ENCODE data around the gene ELL2.

ELL2 gene

DNA sequence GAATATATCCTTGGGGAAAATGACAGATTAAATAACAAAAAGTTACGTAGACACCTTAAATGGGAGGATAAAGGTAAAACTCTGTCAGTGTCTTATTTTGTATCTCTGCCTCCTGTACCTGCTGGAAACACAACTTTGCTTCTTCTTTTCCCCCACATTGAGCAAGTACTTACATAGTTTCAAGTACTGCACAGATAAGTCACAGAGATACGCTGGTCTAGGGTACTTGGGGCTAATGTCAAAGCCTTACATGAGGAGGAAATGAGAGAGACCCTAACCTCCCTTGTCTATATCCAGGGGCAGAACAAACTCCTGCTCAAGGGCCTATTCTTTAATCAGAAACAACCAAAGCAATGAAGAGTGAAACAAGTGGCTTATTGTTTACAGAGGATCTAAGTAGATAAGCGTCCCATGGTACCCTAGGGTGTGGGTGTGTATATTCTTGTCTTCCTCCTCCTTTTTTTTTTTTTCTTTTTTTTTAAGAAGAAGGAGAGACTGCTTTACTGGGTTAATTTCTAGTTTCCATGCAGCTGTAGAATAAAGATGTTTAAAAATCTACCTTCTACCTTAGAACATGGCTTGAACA is 43.1 kb downstream of the ELL2 start:
- no peak overlapping the region for H3K4me3 ChIP-seq (ENCODE audit: low read depth in 1 of 2, low read length in 1 of 2)
- peaks cover 83 to 86% of the 10 kb centered on the region in 2 experiments for H3K4me1 ChIP-seq (ENCODE audit: control insufficient read depth in 1 of 2, insufficient read depth in 1 of 2, low read depth in 1 of 2, low read length in 1 of 2)
- peak overlapping the region; percentile 74 for H3K27ac ChIP-seq
- TF ChIP-seq, protein P1, sequence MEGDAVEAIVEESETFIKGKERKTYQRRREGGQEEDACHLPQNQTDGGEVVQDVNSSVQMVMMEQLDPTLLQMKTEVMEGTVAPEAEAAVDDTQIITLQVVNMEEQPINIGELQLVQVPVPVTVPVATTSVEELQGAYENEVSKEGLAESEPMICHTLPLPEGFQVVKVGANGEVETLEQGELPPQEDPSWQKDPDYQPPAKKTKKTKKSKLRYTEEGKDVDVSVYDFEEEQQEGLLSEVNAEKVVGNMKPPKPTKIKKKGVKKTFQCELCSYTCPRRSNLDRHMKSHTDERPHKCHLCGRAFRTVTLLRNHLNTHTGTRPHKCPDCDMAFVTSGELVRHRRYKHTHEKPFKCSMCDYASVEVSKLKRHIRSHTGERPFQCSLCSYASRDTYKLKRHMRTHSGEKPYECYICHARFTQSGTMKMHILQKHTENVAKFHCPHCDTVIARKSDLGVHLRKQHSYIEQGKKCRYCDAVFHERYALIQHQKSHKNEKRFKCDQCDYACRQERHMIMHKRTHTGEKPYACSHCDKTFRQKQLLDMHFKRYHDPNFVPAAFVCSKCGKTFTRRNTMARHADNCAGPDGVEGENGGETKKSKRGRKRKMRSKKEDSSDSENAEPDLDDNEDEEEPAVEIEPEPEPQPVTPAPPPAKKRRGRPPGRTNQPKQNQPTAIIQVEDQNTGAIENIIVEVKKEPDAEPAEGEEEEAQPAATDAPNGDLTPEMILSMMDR (IDR thresholded peaks at IDR 0.05) = no peak
- H3K27me3 ChIP-seq = no peaks in the 10 kb centered on the region
- H3K36me3 ChIP-seq = no peaks in the 10 kb centered on the region
- H3K9me3 ChIP-seq = no peaks in the 10 kb centered on the region

DNA sequence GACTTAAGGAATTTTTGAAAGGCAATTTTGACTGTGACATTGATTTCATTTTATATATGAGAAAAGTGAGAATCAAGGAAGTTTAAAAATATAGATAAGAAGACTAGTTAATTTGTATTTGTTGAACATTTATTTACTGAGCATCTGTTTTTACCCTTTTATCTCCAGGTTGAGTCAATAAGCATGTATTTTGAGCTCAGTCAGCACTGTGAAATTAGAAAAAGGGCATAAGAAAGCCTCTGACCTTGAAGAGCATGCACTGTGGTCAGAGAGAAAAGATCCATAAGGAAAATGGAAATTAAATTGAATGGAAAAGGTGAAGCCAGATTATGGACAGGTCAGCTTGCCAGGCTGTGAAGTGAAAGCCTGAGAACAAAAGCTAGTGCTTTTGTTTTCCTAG is 44.4 kb downstream of the ELL2 start:
- H3K4me3 ChIP-seq (ENCODE audit: low read depth in 1 of 2, low read length in 1 of 2) = no peak overlapping the region
- H3K9me3 ChIP-seq = no peaks in the 10 kb centered on the region
- H3K4me1 ChIP-seq (ENCODE audit: control insufficient read depth in 1 of 2, insufficient read depth in 1 of 2, low read depth in 1 of 2, low read length in 1 of 2) = peaks cover 70 to 73% of the 10 kb centered on the region in 2 experiments
- H3K27me3 ChIP-seq = no peaks in the 10 kb centered on the region
- no peaks in the 10 kb centered on the region for H3K36me3 ChIP-seq
- peak overlapping the region; percentile 74 for H3K27ac ChIP-seq
- TF ChIP-seq, protein P1 (IDR thresholded peaks at IDR 0.05) = no peak

DNA sequence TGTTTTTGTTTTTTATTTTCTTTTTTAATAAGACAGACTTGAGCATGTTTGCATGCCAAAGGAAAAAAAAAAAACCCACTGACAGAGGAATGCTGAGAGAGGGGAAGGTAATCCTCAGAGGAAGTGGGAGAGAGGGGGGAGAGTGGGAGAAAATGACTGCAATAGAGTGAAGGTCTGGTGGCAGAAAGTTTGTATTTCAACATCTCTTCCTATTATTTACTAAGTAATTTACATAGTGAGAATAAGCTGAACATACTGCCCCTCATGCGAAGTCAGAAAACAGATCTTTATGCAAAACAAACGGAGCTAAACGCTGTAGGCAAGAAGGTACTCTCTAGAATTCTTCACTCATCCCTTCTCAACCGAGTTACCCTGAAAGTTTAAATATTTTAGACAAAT is 45.0 kb downstream of the ELL2 start:
- Histone ChIP-seq H3K4me3 (ENCODE audit: low read depth in 1 of 2, low read length in 1 of 2) (peak overlapping the region in 1 of 2 experiments; percentile 12), H3K9me3 (no peaks in the 10 kb centered on the region), H3K36me3 (no peaks in the 10 kb centered on the region), H3K27me3 (no peaks in the 10 kb centered on the region), H3K27ac (peak overlapping the region; percentile 74), H3K4me1 (ENCODE audit: control insufficient read depth in 1 of 2, insufficient read depth in 1 of 2, low read depth in 1 of 2, low read length in 1 of 2) (peaks cover 66 to 68% of the 10 kb centered on the region in 2 experiments)
- TF ChIP-seq, protein P1 (IDR thresholded peaks at IDR 0.05) = no peak

- peak overlapping the region in 1 of 2 experiments; percentile 12 for H3K4me3 ChIP-seq (ENCODE audit: low read depth in 1 of 2, low read length in 1 of 2)
- TF ChIP-seq, protein P1 (IDR thresholded peaks at IDR 0.05) = no peak
- H3K27me3 ChIP-seq = no peaks in the 10 kb centered on the region
- peak overlapping the region; percentile 74 for H3K27ac ChIP-seq
- H3K4me1 ChIP-seq (ENCODE audit: control insufficient read depth in 1 of 2, insufficient read depth in 1 of 2, low read depth in 1 of 2, low read length in 1 of 2) = peaks cover 61 to 62% of the 10 kb centered on the region in 2 experiments
- no peaks in the 10 kb centered on the region for H3K36me3 ChIP-seq
- no peaks in the 10 kb centered on the region for H3K9me3 ChIP-seq
These were observed 45.5 kb downstream of the ELL2 start for GRCh38 chr5:95915999-95916686.

DNA sequence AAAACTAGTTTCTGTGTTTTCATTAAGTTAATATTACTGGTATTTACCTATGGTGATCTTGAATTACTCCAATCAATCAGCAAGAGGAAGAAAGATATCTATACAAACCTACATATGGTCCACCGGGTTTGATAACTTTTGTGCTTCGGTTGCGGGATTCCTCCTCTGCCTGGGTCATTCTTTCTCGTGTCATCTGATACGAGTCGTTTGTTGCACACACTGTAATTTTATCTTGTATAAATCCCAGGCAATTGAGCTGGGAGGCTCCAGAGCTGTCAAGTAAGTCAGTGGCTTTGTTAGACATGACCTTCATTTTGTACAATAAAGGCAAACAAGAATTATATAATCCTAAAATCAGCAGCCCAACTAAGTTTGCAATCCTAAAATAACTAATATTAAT is 48.0 kb downstream of the ELL2 start:
- Histone ChIP-seq H3K36me3 (no peaks in the 10 kb centered on the region), H3K27ac (no peak overlapping the region), H3K9me3 (no peaks in the 10 kb centered on the region), H3K4me3 (ENCODE audit: low read depth in 1 of 2, low read length in 1 of 2) (no peak overlapping the region), H3K4me1 (ENCODE audit: control insufficient read depth in 1 of 2, insufficient read depth in 1 of 2, low read depth in 1 of 2, low read length in 1 of 2) (peaks cover 37 to 39% of the 10 kb centered on the region in 2 experiments), H3K27me3 (no peaks in the 10 kb centered on the region)
- TF ChIP-seq, protein P1 (IDR thresholded peaks at IDR 0.05) = no peak

Data from neutrophil (primary cell).